Stimulated activated CD8-positive, alpha-beta memory T cell treated with anti-CD3 and anti-CD28 coated beads, Interleukin-4, amount 100 ng/mL, for 1 hour (primary cell): ENCODE data around the gene ZBTB46.

ENCODE experiments used
- DNase-seq, 2 donors: peaks; one replicate each; pipeline ENCODE4 v3.0.0-alpha.2; 2020; ENCODE audit warnings: low read depth in 2 of 2, low spot score in 1 of 2

ZBTB46 gene

GRCh38 chr20:63696628-63697356 is 134.3 kb downstream of the ZBTB46 start, which contains the start of gene TNFRSF6B:
Gene TNFRSF6B (plus strand): TSS chr20:63696652. CDS start chr20:63696768, 116 bp downstream.
- no peak for DNase-seq

GRCh38 chr20:63696306-63696627 is 134.8 kb downstream of the ZBTB46 start:
- no peak for DNase-seq

GRCh38 chr20:63695424-63696305 is 135.4 kb downstream of the ZBTB46 start:
- no peak for DNase-seq

GRCh38 chr20:63694584-63695423 is 136.3 kb downstream of the ZBTB46 start:
- DNase-seq: no peak

- DNase-seq: no peak
Measured at GRCh38 chr20:63693733-63694583, 137.1 kb downstream of the ZBTB46 start.
